ENCODE measurements around the gene GSK3B.

Gene GSK3B

DNA sequence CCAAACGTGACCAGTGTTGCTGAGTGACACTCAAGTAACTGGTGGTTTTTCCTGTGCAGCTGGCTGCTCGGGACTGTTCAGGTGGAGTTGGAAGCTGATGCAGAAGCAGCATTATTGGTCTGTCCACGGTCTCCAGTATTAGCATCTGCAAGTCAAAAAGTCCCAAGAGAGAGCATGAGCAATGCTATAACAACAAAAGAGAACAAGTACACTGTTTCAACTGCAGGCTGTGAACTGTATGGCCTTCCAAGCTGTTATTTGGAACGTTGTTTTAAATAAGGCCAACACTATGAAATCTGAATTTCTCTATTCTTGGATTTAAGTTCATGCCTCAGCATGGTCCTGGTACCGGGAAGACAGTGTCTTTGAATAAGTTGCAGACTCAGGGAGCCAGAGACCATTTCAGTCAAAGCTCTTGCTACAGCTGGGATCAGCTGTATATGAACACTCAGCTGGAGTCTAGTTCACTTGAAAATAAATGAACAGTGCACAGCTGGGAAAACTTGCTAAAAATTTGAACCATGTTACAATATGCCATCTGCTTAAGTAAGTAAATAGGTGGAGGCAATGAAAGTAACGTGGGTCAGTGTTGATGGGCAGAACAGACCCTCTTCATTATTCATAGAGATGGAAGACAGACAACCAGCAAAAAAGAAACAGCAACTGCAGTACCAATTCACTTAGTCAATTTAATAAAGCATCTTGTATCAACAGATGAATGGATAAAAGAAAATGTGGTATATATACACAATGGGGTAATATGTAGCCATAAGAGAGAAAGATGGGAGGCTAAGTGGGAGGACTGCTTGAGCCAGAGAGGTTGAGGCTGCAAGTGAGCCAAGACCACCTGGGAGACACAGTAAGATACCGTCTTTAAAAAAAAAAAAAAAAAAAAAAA lies 267.3 kb downstream of the GSK3B start:
- DNase-seq (ENCODE audit: low spot score): no peak
- FAIRE-seq: no peak

DNA sequence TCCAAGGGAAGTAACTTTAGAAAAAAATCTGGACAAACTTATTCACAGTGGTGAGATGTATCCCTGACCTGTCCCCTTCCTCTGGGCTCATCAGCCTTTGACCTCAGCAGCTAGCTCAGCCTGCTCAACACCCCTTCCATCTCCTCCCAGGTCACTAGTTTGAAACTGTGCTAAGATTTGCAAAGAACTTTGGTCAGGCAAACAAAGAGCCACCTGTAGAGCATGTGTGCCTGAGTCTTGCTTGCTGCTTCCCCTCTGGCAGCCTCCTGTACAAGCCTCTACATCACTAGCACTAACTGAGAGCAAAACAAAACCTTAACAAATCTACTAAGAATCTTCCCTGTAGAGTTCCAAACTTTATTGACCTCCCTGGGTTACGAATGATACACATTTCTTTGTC lies 268.4 kb downstream of the GSK3B start:
- FAIRE-seq (no peak), DNase-seq (ENCODE audit: low spot score) (no peak)

- no peak for FAIRE-seq
- no peak for DNase-seq (ENCODE audit: low spot score)
Measured at GRCh38 chr3:119819806-119820205, 274.4 kb downstream of the GSK3B start.

DNA sequence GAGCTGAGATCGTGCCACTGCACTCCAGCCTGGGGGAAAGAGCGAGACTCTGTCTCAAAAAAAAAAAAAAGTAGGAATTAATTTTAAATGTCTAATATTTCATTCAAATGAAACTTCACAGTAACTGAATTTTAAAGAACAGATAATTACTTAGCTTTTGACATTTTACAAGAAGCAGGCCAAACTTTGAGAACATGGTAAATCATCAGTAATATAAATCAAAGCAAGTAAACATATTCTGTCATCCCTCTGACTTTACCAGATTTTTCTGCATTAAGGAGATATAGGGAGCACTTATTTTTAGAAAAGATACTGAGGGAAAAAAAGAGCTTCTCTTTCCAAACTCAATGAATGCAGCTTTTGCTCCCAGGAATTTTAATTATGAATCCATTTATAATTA lies 275.3 kb downstream of the GSK3B start:
- no peak for FAIRE-seq
- DNase-seq (ENCODE audit: low spot score): no peak

DNA sequence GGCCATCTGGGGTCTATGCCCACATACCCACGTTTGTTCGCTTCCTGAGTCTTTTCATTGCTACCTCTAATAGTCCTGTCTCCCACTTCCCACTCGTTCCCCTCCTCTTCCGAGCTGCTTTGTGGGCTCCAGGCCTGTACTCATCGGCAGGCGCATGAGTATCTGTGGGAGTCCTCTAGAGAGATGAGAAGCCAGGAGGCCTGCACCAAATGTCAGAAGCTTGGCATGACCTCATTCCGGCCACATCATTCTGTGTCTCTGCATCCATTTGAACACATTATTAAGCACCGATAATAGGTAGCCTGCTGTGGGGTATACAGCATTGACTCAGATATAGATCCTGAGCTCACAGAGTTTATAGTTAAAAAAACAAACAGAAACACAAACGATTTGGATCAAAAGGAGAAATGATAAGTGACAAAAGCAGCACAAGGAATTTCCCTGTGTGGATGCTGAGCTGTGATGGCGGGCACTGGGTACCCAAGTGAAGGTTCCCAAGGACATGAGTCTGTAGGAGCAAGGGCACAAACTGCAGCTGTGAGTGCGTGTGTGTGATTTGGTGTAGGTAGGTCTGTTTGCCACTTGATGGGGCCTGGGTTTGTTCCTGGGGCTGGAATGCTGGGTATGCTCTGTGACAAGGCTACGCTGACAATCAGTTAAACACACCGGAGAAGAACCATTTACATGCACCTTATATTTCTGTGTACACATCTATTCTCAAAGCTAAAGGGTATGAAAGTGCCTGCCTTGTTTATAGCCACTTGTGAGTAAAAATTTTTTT lies 276.5 kb downstream of the GSK3B start:
- FAIRE-seq (no peak), DNase-seq (ENCODE audit: low spot score) (no peak)

DNA sequence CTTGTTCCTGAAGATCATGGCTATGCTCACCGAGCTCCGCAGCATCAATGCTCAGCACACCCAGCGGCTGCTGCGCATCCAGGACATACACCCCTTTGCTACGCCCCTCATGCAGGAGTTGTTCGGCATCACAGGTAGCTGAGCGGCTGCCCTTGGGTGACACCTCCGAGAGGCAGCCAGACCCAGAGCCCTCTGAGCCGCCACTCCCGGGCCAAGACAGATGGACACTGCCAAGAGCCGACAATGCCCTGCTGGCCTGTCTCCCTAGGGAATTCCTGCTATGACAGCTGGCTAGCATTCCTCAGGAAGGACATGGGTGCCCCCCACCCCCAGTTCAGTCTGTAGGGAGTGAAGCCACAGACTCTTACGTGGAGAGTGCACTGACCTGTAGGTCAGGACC lies 277.2 kb downstream of the GSK3B start:
- DNase-seq (ENCODE audit: low spot score): no peak
- FAIRE-seq: no peak

GRCh38 chr3:119815716-119816115 lies 278.5 kb downstream of the GSK3B start:
- no peak for FAIRE-seq
- DNase-seq (ENCODE audit: low spot score): no peak

GRCh38 chr3:119812491-119813058 lies 281.7 kb downstream of the GSK3B start:
- no peak for DNase-seq (ENCODE audit: low spot score)
- no peak for FAIRE-seq

DNA sequence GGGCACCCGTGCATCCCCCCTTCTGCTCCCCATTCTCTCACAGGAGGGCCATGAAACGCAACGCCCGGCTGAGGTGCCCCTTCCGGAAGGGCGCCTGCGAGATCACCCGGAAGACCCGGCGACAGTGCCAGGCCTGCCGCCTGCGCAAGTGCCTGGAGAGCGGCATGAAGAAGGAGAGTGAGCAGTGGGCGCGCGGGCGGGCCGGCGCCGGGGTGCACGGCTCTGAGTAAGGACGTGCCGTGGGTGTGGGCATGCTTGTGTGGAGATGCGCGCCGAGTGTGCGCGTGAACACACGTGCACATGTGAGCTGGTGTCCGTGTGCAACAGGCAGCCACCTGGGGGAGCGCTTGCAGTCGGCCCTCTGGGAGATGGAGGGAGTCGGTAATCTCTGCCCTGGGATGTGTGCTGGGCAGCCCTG lies 284.2 kb downstream of the GSK3B start:
- no peak for DNase-seq (ENCODE audit: low spot score)
- no peak for FAIRE-seq

GRCh38 chr3:119809249-119810017 lies 284.8 kb downstream of the GSK3B start:
- no peak for DNase-seq (ENCODE audit: low spot score)

GRCh38 chr3:119808843-119809242 lies 285.4 kb downstream of the GSK3B start:
- FAIRE-seq (no peak), DNase-seq (ENCODE audit: low spot score) (no peak)

More at GRCh38 chr3:119809249-119810017, 284.8 kb downstream of the GSK3B start:
- no peak for FAIRE-seq

DNA sequence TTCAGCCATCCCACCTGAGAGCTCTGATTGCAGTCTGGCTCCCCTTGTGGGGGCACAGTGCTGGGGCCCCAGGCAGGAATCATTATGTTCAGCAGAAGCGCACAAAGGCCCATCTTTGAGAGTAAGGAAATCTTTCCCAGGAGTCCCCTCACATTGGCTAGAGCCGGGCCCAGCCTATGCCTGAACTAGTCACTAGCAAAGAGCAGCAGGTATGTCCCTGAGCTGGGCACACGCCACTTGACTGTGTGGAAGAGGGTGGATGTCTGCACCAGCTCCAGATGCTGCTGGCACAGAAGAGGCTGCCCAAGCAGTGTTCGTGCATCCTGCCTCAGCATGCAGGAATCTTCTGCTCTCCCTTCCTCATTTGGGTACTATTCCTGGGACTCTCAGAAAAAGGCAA lies 286.0 kb downstream of the GSK3B start:
- DNase-seq (ENCODE audit: low spot score) (no peak), FAIRE-seq (no peak)

GRCh38 chr3:119800844-119801243 lies 293.4 kb downstream of the GSK3B start:
- DNase-seq (ENCODE audit: low spot score) (no peak), FAIRE-seq (no peak)

- FAIRE-seq (no peak), DNase-seq (ENCODE audit: low spot score) (no peak)
Measured at GRCh38 chr3:119796785-119797184, 297.5 kb downstream of the GSK3B start.

GRCh38 chr3:119796368-119796767 lies 297.9 kb downstream of the GSK3B start:
- no peak for FAIRE-seq
- no peak for DNase-seq (ENCODE audit: low spot score)

GRCh38 chr3:119795849-119796248 lies 298.4 kb downstream of the GSK3B start:
- DNase-seq (ENCODE audit: low spot score) (no peak), FAIRE-seq (no peak)

DNA sequence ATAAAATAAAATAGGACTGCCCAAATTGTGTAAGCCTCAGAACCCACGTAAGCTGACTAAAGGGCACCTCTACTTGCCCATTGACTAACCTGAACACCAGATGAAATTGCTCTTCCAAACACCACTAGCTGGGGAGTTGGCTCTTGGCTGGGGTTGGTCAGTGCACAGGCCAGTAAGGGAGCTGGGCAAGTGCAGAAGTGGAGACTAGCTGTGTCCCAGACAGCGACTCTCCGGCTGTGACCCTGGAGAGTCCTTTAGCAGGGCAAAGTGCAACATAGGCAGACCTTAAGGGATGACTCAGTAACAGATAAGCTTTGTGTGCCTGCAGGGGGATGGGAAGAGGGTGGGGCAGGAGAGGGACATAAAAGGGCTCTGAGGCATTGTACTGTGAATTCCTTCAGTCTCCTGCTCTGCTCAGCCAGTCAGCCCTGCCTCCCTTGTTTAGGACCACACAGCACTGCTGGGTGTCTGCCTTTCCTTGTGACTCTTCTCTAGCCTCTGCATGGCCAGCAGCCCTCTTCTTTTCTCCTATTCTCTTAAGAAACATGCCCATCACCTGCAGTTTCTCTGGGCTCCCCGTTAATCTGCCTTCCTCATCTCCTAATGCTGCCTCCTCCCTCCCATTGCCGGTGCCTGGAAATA lies 299.2 kb downstream of the GSK3B start:
- FAIRE-seq (no peak), DNase-seq (ENCODE audit: low spot score) (peak; percentile 68)

GRCh38 chr3:119794401-119794800 lies 299.8 kb downstream of the GSK3B start:
- DNase-seq (ENCODE audit: low spot score): no peak
- FAIRE-seq: no peak

- DNase-seq (ENCODE audit: low spot score) (no peak), FAIRE-seq (no peak)
Measured at GRCh38 chr3:119792270-119792669, 302.0 kb downstream of the GSK3B start.

DNA sequence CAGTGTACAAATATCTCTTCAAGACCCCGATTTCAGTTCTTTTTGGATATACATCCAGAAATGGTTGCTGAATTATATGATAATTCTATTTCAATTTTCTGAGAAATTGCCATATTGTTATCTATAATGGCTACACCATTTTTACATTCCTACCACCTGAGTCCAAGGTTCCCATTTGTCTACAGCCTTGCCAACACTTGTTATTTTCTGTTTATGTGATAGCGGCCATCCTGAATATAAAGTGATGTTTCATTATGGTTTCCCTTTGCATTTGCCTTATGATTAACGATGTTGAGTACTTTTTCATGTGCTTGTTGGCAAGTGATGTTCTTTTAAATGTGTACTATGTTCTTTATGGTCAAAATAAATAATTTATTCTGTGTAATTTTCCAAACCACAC lies 303.9 kb downstream of the GSK3B start:
- DNase-seq (ENCODE audit: low spot score): no peak
- FAIRE-seq: no peak

DNA sequence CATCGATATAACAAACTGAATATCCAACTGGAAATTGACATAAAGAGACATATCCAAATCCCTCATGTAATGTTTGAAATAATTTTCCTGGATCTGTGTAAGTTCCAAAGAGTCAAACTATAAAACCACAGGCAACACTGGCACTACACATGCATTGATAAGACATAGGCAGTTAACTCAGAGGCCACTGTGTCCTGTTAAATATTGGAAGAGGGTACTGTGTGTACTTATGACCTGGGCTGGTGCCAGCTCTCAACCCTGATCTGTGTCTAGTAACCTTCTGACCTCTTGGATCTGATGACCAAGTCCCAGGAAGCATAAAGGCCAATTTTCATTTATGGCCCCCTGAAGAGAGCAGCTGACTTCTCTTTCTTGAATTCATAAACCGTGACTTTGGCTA lies 307.8 kb downstream of the GSK3B start:
- DNase-seq (ENCODE audit: low spot score) (no peak), FAIRE-seq (no peak)
